HS-5 (cell line): ENCODE data around the gene NFYB.
A peak's percentile ranks its signal among the peaks of the same experiment; 100 is the strongest.

ENCODE experiments used
- DNase-seq: peaks from one replicate; pipeline ENCODE4 v3.0.0-alpha.2; 2012; ENCODE audit warnings: low read depth

Gene NFYB

GRCh38 chr12:104155711-104156555, 17.9 kb upstream of the NFYB start:
- DNase-seq = no peak

GRCh38 chr12:104154806-104155205, 16.8 kb upstream of the NFYB start:
- no peak for DNase-seq

GRCh38 chr12:104154286-104154685, 16.3 kb upstream of the NFYB start:
- no peak for DNase-seq

GRCh38 chr12:104152685-104153241, 14.8 kb upstream of the NFYB start:
- no peak for DNase-seq

- DNase-seq = no peak
Measured at GRCh38 chr12:104150416-104150815, 12.4 kb upstream of the NFYB start.

GRCh38 chr12:104147346-104147745, 9.3 kb upstream of the NFYB start:
- no peak for DNase-seq

GRCh38 chr12:104143918-104144317, 5.9 kb upstream of the NFYB start:
- no peak for DNase-seq

- no peak for DNase-seq
Measured at GRCh38 chr12:104143002-104143401, 5.0 kb upstream of the NFYB start.

- DNase-seq = no peak
Measured at GRCh38 chr12:104142543-104142942, 4.5 kb upstream of the NFYB start.

- no peak for DNase-seq
Measured at GRCh38 chr12:104138797-104139152, 765 bp upstream of the NFYB start.

- no peak for DNase-seq
Measured at GRCh38 chr12:104137001-104137901, 759 bp downstream of the NFYB start.

- DNase-seq = no peak
Measured at GRCh38 chr12:104136577-104136976, 1.4 kb downstream of the NFYB start.

- DNase-seq = no peak
Measured at GRCh38 chr12:104134882-104135281, 3.1 kb downstream of the NFYB start.

- no peak for DNase-seq
Measured at GRCh38 chr12:104133866-104134265, 4.1 kb downstream of the NFYB start.

GRCh38 chr12:104133321-104133720, 4.7 kb downstream of the NFYB start:
- no peak for DNase-seq

GRCh38 chr12:104132351-104132956, 5.6 kb downstream of the NFYB start:
- DNase-seq = no peak

GRCh38 chr12:104131609-104132008, 6.4 kb downstream of the NFYB start:
- DNase-seq = no peak

GRCh38 chr12:104130760-104131159, 7.2 kb downstream of the NFYB start:
- DNase-seq = no peak

GRCh38 chr12:104126548-104126947, 11.5 kb downstream of the NFYB start:
- no peak for DNase-seq

- DNase-seq = no peak
Measured at GRCh38 chr12:104122298-104122697, 15.7 kb downstream of the NFYB start.

- peak; percentile 61 for DNase-seq
Measured at GRCh38 chr12:104121001-104121400, 17.0 kb downstream of the NFYB start.

GRCh38 chr12:104115587-104115975, 22.4 kb downstream of the NFYB start:
- no peak for DNase-seq
